Heart right ventricle (tissue), 16 donors: ENCODE results near the gene DNAJC30. TPM values are rescaled to one million over a fixed set of nuclear protein-coding genes. Genes with fewer than 3 reads are reported as not detected.
A peak's percentile ranks its signal among the peaks of the same experiment; 100 is the strongest.

Experiments used
- ATAC-seq, 8 donors: fragments of 200-7000 bp; cut with Tn5 transposase; one replicate each; pipeline ENCODE4 v1.9.1; 2020; ENCODE audit warnings: mild to moderate bottlenecking in 8 of 8, moderate library complexity in 8 of 8, moderate number of reproducible peaks in 1 of 8
- DNase-seq, 2 donors: peaks; one replicate each; pipeline ENCODE4 v3.0.0-alpha.2; 2020
- H3K27ac ChIP-seq, 10 donors: fragments of 200-600 bp; sonication (generic) in 2 of 10; one replicate each; pipeline versions ENCODE4 v1.5.0 to v1.8.0; 2020 to 2022; ENCODE audit warnings: mild to moderate bottlenecking in 3 of 10
- H3K27me3 ChIP-seq, 7 donors: fragments of 200-600 bp; one replicate each; pipeline ENCODE4 v1.8.0; 2021 to 2022; ENCODE audit warnings: mild to moderate bottlenecking in 2 of 7
- H3K36me3 ChIP-seq, 9 donors: fragments of 200-600 bp; sonication (generic) in 1 of 9; one replicate each; pipeline versions ENCODE4 v1.5.0 to v1.8.0; 2020 to 2022; ENCODE audit warnings: mild to moderate bottlenecking in 2 of 9
- H3K4me1 ChIP-seq, 9 donors: fragments of 200-600 bp; sonication (generic) in 1 of 9; one replicate each; pipeline versions ENCODE4 v1.5.0 to v1.8.0; 2020 to 2022; ENCODE audit warnings: mild to moderate bottlenecking in 4 of 9
- H3K4me3 ChIP-seq, 10 donors: fragments of 200-600 bp; sonication (generic) in 2 of 10; one replicate each; pipeline versions ENCODE4 v1.5.0 to v1.8.0; 2020 to 2022; ENCODE audit warnings: mild to moderate bottlenecking in 7 of 10, moderate library complexity in 2 of 10
- H3K9me3 ChIP-seq, 11 donors: fragments of 200-600 bp in 10 of 11; sonication (generic) in 2 of 11; one replicate each; pipeline versions ENCODE4 v1.5.0 to v1.8.0; 2013 to 2022; ENCODE audit warnings: mild to moderate bottlenecking in 2 of 11, control low read depth in 1 of 11, moderate library complexity in 1 of 11
- WGBS, 2 donors: extraction: QIAGEN DNeasy Blood & Tissue Kit; methylation state at CpG; one replicate each; pipeline ENCODE4 v1.1.7; 2013; ENCODE audit warnings: inconsistent platforms in 1 of 2; 5-methylcytosine and 5-hydroxymethylcytosine counted together
- intact Hi-C, 10 donors: fragments of 100-400 bp; cut with DNase I; formaldehyde crosslinking; loops; one replicate each; pipeline versions ENCODE4 v1.11.1 to v1.14.2; 2022
- polyA plus RNA-seq, 2 donors: library from polyadenylated mRNA; stranded (reverse); fragments of 200-250 nt; gene quantifications; one replicate each; pipeline ENCODE4 v1.2.3, GENCODE V29; 2013
- total RNA-seq, 10 donors: library from RNA; stranded (reverse); fragmentation: NEBNext Ultra II Directional in 3 of 10; extraction: Animal tissue kit (Norgen Biotek cat#: 25700) in 3 of 10; gene quantifications; one replicate each; pipeline versions ENCODE4 v1.2.1 to v1.2.4, GENCODE V29; 2021 to 2023
- TF ChIP-seq, protein P1 (sequence below), 9 donors: fragments of 200-600 bp; sonication (generic) in 2 of 9; IDR thresholded peaks; one replicate each; pipeline versions ENCODE4 v1.5.0 to v1.8.0; 2021 to 2022; ENCODE audit warnings: antibody characterized with exemption in 9 of 9, mild to moderate bottlenecking in 5 of 9, moderate library complexity in 1 of 9
- donor health status: Arrhythmogenic right ventricular cardiomyopathy.
- donor health status: ischemic (EF 13 %, LVEDD 7.1; RV severe dilation, severe dysfunction).
- donor health status: healthy with polysubstance abuse.
- donor health status: DM: no; HTN: yes; CAD: no.
- donor health status: DM: no; HTN: no; CAD: no.
- donor health status: ischemic (EF 25% LVEDD 6.9; RV normal size, moderate dysfunction).
- donor health status: ischemic (EF 25% LVEDD 5.7; RV mildly dilated, moderate dysfunction).
- donor health status: healthy.
- donor health status: DM: yes; HTN: yes; CAD: no.
- donor health status: Ischemic cardiomyopathy.
- donor health status: ischemic (EF 35%, LVEDD 5.7; RV mildly dilated, moderate dysfunction).
- donor health status: nonischemic (EF 11% LVEDD 7.7; RV severe dilation, severe dysfunction).
- donor health status: DM: yes; HTN: yes; CAD: no.
- donor health status: PGD.
- donor health status: ischemic (EF 29% LVEDD 5.4; RV normal size, mild dysfunction).
- donor health status: nonischemic (EF 23%, LVEDD 6.1; RV moderate dilation, normal function).

DNAJC30 gene
- total and polyA plus RNA-seq, 12 donors = 9.1 to 20.8 (median 15.4) TPM

- TF ChIP-seq, protein P1, sequence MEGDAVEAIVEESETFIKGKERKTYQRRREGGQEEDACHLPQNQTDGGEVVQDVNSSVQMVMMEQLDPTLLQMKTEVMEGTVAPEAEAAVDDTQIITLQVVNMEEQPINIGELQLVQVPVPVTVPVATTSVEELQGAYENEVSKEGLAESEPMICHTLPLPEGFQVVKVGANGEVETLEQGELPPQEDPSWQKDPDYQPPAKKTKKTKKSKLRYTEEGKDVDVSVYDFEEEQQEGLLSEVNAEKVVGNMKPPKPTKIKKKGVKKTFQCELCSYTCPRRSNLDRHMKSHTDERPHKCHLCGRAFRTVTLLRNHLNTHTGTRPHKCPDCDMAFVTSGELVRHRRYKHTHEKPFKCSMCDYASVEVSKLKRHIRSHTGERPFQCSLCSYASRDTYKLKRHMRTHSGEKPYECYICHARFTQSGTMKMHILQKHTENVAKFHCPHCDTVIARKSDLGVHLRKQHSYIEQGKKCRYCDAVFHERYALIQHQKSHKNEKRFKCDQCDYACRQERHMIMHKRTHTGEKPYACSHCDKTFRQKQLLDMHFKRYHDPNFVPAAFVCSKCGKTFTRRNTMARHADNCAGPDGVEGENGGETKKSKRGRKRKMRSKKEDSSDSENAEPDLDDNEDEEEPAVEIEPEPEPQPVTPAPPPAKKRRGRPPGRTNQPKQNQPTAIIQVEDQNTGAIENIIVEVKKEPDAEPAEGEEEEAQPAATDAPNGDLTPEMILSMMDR (IDR thresholded peaks at IDR 0.05) = no peak
- no peak for DNase-seq
- WGBS, 2 donors = 39 to 46% methylated on average over 16 of the region's 16 CpGs
Observed at GRCh38 chr7:73646785-73647724, 36.2 kb downstream of the DNAJC30 start.

GRCh38 chr7:73645643-73646174, 37.5 kb downstream of the DNAJC30 start:
- peaks cover 5 to 86% (median 74%) of the 10 kb centered on the region in 7 donors for H3K27me3 ChIP-seq
- intact Hi-C loops = no loop called here
- ATAC-seq = peak in 1 of 8 donors; percentile 24
- peaks cover 0 to 8% (median 5%) of the 10 kb centered on the region in 9 donors for H3K4me1 ChIP-seq
- DNase-seq = no peak
- no peak overlapping the region for H3K27ac ChIP-seq
- H3K9me3 ChIP-seq = peaks cover 0 to 15% (median 5%) of the 10 kb centered on the region in 11 donors
- TF ChIP-seq, protein P1 (IDR thresholded peaks at IDR 0.05) = no peak
- no peaks in the 10 kb centered on the region for H3K36me3 ChIP-seq
- 42 to 59% methylated on average over 4 of the region's 4 CpGs for WGBS, 2 donors
- no peak overlapping the region for H3K4me3 ChIP-seq

More at GRCh38 chr7:73646785-73647724, 36.2 kb downstream of the DNAJC30 start:
- H3K36me3 ChIP-seq = no peaks in the 10 kb centered on the region
- H3K27ac ChIP-seq = no peak overlapping the region
- H3K4me1 ChIP-seq = peaks cover 0 to 8% (median 5%) of the 10 kb centered on the region in 9 donors
- no peak for ATAC-seq
- intact Hi-C loops = no loop called here
- H3K27me3 ChIP-seq = peaks cover 5 to 99% (median 77%) of the 10 kb centered on the region in 7 donors
- H3K4me3 ChIP-seq = peak overlapping the region in 1 of 10 donors; percentile 41
- peaks cover 0 to 2% (median 0%) of the 10 kb centered on the region in 11 donors for H3K9me3 ChIP-seq

DNA sequence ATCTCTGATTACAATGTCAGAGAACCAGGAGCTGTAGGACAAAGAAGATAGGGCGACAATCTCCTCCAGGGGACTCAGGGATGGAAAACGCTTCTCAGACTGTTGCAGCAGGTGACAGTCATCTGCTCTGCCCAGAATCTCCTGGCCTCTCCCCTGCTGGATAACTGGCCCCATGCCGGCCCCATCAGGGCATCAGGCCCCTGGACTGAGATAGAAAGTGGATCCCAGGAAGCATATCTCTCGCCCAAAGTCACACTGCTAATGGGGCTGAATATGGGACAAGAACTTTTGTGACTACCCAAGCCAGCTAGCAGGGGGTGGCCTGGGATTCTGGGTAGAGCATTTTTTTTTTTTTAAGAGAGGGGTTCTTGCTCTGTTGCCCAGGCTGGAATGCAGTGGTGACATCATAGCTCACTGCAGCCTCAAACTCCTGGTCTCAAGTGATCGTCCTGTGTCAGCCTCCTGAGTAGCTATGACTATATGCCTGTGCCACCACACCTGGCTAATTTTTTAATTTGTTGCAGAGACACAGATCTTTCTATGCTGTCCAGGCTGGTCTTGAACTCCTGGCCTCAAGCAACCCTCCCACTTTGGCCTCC, 38.5 kb downstream of the DNAJC30 start:
- Histone ChIP-seq H3K4me1 (peaks cover 0 to 8% (median 5%) of the 10 kb centered on the region in 9 donors), H3K4me3 (no peak overlapping the region), H3K27ac (no peak overlapping the region), H3K36me3 (no peaks in the 10 kb centered on the region), H3K9me3 (peaks cover 0 to 17% (median 5%) of the 10 kb centered on the region in 11 donors), H3K27me3 (peaks cover 5 to 77% (median 65%) of the 10 kb centered on the region in 7 donors)
- WGBS, 2 donors = 29 to 30% methylated on average over 5 of the region's 5 CpGs
- no peak for ATAC-seq
- no peak for DNase-seq
- TF ChIP-seq, protein P1 (IDR thresholded peaks at IDR 0.05) = no peak
- intact Hi-C loops = no loop called here

DNA sequence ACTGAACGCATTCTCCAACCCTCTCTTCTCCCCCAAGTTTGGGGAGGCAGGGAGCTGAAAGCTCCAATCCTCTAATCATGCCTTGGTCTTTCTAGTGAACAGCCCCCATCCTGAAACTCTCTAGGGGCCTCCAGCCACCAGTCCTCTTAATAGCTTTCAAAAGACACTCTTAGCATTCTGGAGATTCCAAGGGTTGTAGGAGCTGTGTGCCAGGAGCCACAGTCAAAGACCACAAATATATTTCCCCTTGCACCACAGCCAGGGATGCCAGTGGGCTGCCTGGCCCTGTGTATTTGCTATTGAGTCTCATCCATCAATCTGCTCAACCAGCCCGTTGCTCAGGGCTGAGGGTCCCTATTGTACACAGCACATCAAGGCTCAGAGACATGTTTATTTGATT, 40.4 kb downstream of the DNAJC30 start:
- Histone ChIP-seq H3K9me3 (peaks cover 0 to 17% (median 5%) of the 10 kb centered on the region in 11 donors), H3K36me3 (no peaks in the 10 kb centered on the region), H3K4me1 (peaks cover 0 to 4% (median under 1%) of the 10 kb centered on the region in 9 donors), H3K4me3 (no peak overlapping the region), H3K27ac (no peak overlapping the region), H3K27me3 (peaks cover 5 to 57% (median 50%) of the 10 kb centered on the region in 7 donors)
- intact Hi-C loops = no loop called here
- ATAC-seq = no peak
- TF ChIP-seq, protein P1 (IDR thresholded peaks at IDR 0.05) = no peak
- DNase-seq = no peak
- 69 to 79% methylated on average over 2 of the region's 2 CpGs for WGBS, 2 donors
